OCI-LY7 (cell line): Measurements from ENCODE around the gene PLXNC1.

Source experiments
- CTCF ChIP-seq: fragments of 200-600 bp; sonication (generic); conservative IDR thresholded peaks from 2 replicates; pipeline ENCODE4 v1.5.1; 2014; ENCODE audit warnings: mild to moderate bottlenecking, antibody characterized with exemption, low read length, moderate library complexity, mixed read lengths
- EZH2phosphoT487 ChIP-seq: fragments of 200-600 bp; sonication (generic); IDR thresholded peaks from 2 replicates; pipeline ENCODE4 v1.6.1; 2018; ENCODE audit warnings: low read depth, borderline replicate concordance, mild to moderate bottlenecking, mixed run types, antibody characterized with exemption, low read length, moderate library complexity, mixed read lengths

GRCh38 chr12:94336211-94336925, 188.0 kb downstream of the PLXNC1 start:
- TF ChIP-seq CTCF (no peak), EZH2phosphoT487 (no peak)
